Mammary epithelial cell (primary cell): Measurements from ENCODE around the gene CPLX1.

Source experiments
- CTCF ChIP-seq, 2 donors: IDR thresholded peaks in 1 of 2; conservative IDR thresholded peaks in 1 of 2; 2 replicates each; pipeline ENCODE4 v1.5.1; 2011 to 2012; ENCODE audit warnings: inconsistent platforms in 2 of 2, low read length in 2 of 2, mild to moderate bottlenecking in 2 of 2, control low read depth in 1 of 2, low read depth in 1 of 2; ENCODE audit not compliant: insufficient read depth in 1 of 2; ENCODE audit errors: extremely low read depth in 1 of 2
- EZH2 ChIP-seq: IDR thresholded peaks from 2 replicates; pipeline ENCODE4 v1.6.1; 2012; ENCODE audit warnings: low read length, inconsistent platforms, borderline replicate concordance

- TF ChIP-seq CTCF (conservative IDR thresholded peaks at IDR 0.05 in 1 of 2, IDR thresholded peaks at IDR 0.05 in 1 of 2; ENCODE audit: extremely low read depth in 1 of 2, insufficient read depth in 1 of 2, low read depth in 1 of 2, low read length in 2 of 2), result no peak
- no peak for TF ChIP-seq EZH2
These were observed 24.5 kb upstream of the CPLX1 start for GRCh38 chr4:850323-850945.
